ENCODE measurements around the gene SPECC1L.
"Not testable (repeated sequence)": the region's sequence is repeated elsewhere in the genome, so short reads cannot be mapped to it uniquely, and the experiment has no call there.

Gene SPECC1L

DNA sequence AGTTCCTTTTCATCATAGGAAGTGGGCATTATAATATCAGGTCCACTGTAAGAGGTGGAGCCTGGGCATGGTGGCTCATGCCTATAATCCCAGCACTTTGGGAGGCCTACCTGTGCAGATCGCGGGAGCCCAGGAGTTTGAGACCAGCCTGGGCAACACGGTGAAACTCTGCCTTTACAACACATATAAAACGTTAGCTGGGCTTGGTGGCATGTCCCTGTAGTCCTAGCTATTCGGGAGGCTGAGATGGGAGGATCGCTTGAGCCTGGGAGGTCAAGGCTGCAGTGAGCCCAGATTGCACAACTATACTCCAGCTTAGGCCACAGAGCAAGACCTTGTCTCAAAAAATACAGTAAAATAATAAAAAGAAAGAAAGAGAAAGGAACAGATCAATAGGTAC, 4.1 kb upstream of the SPECC1L start:
- not testable (repeated sequence) for H3K4me1 ChIP-seq (ENCODE audit: control insufficient read depth, insufficient read depth, low read length); H3K9me3 ChIP-seq (replicated peaks; ENCODE audit: low read length); H3K36me3 ChIP-seq (ENCODE audit: insufficient read depth, low read length); H3K9ac ChIP-seq (ENCODE audit: low read depth, low read length); H3K27me3 ChIP-seq (ENCODE audit: control insufficient read depth, insufficient read depth, low read length); H3K4me3 ChIP-seq (ENCODE audit: low read length); H3K4me2 ChIP-seq (ENCODE audit: low read length)

DNA sequence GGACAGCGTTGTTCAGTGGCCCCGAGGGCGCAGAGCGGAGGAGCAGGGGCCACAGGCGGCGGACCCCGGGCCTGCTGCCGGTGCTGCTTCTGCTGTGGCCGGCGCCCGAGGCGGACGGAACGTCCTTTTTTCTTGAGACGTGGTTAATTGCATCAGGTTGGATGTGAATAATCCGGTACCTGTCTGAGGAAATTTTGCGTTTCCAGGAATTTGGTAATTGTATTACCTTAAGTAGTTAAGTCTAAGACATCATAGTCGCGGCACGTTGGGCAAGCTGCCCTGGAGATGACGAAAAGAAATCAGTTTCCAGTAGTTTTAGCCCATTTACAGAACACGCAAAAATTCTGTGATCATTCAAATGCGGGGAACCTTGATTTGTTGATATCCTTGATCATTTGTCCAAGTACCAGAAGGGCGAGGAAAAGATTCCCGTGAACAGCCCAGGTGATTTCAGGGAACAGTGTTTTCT, 789 bp downstream of the SPECC1L start:
- Histone ChIP-seq H3K4me2 (ENCODE audit: low read length) (peak overlapping the region; percentile 94), H3K4me3 (ENCODE audit: low read length) (peak overlapping the region; percentile 100), H3K9ac (ENCODE audit: low read depth, low read length) (peak overlapping the region; percentile 98), H3K36me3 (ENCODE audit: insufficient read depth, low read length) (no peaks in the 10 kb centered on the region), H3K4me1 (ENCODE audit: control insufficient read depth, insufficient read depth, low read length) (peaks cover 22% of the 10 kb centered on the region), H3K27me3 (ENCODE audit: control insufficient read depth, insufficient read depth, low read length) (no peaks in the 10 kb centered on the region), H3K9me3 (replicated peaks; ENCODE audit: low read length) (no peaks in the 10 kb centered on the region)

DNA sequence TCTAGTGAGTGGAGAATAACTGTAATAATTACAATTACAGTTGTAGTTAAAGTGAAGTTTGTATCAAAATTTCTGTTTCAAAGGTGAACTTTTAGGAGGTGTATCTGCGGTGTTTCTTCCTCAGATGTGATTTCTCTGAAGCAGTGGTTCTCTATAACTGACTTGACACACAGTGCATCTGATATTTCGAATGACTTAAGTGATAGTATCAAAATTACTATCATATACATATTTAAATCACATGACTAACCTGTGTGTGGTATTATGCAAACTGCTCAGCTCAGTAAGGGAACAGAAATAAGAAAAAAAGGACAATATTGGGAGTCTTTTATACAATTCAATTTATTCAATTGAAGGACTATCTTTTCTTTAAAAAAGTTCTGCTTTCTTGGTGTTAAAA, 2.4 kb downstream of the SPECC1L start:
- Histone ChIP-seq H3K4me1 (ENCODE audit: control insufficient read depth, insufficient read depth, low read length) (peaks cover 22% of the 10 kb centered on the region), H3K4me2 (ENCODE audit: low read length) (peak overlapping the region; percentile 94)
- not testable (repeated sequence) for H3K4me3 ChIP-seq (ENCODE audit: low read length); H3K9ac ChIP-seq (ENCODE audit: low read depth, low read length); H3K27me3 ChIP-seq (ENCODE audit: control insufficient read depth, insufficient read depth, low read length); H3K36me3 ChIP-seq (ENCODE audit: insufficient read depth, low read length); H3K9me3 ChIP-seq (replicated peaks; ENCODE audit: low read length)

DNA sequence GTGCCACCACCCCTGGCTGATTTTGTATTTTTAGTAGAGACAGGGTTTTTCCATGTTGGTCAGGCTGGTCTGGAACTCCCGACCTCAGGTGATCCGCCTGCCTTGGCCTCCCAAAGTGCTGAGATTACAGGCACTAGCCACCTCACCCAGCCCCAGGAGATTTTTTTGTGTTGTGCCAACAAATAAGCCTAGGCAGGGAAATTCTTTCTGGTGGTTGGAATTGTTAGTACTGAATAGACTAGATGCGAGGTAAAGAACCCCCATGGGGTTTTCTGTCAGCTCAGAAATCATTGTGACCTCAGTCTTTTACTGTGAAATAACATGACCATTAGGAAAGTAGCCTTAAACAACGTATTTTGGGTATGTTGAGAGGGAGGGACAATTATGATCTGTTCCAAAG, 3.3 kb downstream of the SPECC1L start:
- H3K9me3 ChIP-seq (replicated peaks; ENCODE audit: low read length); H3K27me3 ChIP-seq (ENCODE audit: control insufficient read depth, insufficient read depth, low read length); H3K36me3 ChIP-seq (ENCODE audit: insufficient read depth, low read length); H3K4me3 ChIP-seq (ENCODE audit: low read length); H3K9ac ChIP-seq (ENCODE audit: low read depth, low read length): not testable (repeated sequence)
- Histone ChIP-seq H3K4me1 (ENCODE audit: control insufficient read depth, insufficient read depth, low read length) (peaks cover 22% of the 10 kb centered on the region), H3K4me2 (ENCODE audit: low read length) (peak overlapping the region; percentile 19)

- H3K4me3 ChIP-seq (ENCODE audit: low read length); H3K27me3 ChIP-seq (ENCODE audit: control insufficient read depth, insufficient read depth, low read length); H3K9me3 ChIP-seq (replicated peaks; ENCODE audit: low read length); H3K36me3 ChIP-seq (ENCODE audit: insufficient read depth, low read length); H3K9ac ChIP-seq (ENCODE audit: low read depth, low read length): not testable (repeated sequence)
- H3K4me1 ChIP-seq (ENCODE audit: control insufficient read depth, insufficient read depth, low read length), result peaks cover 22% of the 10 kb centered on the region
- peak overlapping the region; percentile 43 for H3K4me2 ChIP-seq (ENCODE audit: low read length)
Observed at GRCh38 chr22:24274696-24275405, 4.2 kb downstream of the SPECC1L start.

DNA sequence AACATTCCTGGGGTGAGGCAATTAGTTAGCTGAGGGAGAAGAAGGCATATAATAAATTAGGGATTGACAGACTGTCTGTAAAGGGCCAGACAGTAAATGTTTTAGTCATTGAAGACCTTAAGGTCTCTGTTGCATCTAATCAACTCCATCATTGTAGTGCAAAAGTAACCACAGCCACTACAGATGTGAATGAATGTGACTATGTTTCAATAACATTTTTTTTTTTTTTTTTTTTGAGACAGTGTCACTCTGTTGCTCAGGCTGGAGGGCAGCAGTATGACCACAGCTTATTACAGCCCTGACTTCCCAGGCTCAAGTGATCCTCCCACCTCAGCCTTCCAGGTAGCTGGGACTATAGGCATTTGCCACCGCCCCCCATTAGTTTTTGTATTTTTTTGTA, 9.7 kb downstream of the SPECC1L start:
- H3K9ac ChIP-seq (ENCODE audit: low read depth, low read length); H3K36me3 ChIP-seq (ENCODE audit: insufficient read depth, low read length); H3K4me3 ChIP-seq (ENCODE audit: low read length); H3K4me2 ChIP-seq (ENCODE audit: low read length); H3K27me3 ChIP-seq (ENCODE audit: control insufficient read depth, insufficient read depth, low read length); H3K9me3 ChIP-seq (replicated peaks; ENCODE audit: low read length); H3K4me1 ChIP-seq (ENCODE audit: control insufficient read depth, insufficient read depth, low read length): not testable (repeated sequence)

DNA sequence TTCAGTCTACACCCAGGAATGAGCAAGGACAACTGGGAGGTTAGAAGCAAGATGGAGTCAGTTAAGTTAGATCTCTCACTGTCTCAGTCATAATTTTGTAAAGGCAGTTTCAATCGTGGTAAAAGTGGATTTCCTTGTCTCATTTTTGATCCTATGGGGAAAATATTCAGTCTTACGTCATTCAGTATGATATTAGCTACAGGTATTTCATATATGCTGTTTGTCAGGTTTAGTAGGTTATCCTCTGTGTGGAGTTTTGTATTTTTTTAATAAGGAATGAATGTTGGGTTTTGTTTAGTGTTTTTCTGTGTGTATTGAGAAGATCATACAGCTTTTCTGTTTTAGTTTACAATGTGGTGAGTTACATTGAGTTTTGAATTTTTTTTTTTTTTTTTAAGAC, 11.8 kb downstream of the SPECC1L start:
- Histone ChIP-seq H3K9me3 (replicated peaks; ENCODE audit: low read length) (no peaks in the 10 kb centered on the region), H3K9ac (ENCODE audit: low read depth, low read length) (no peak overlapping the region), H3K4me3 (ENCODE audit: low read length) (no peak overlapping the region), H3K27me3 (ENCODE audit: control insufficient read depth, insufficient read depth, low read length) (no peaks in the 10 kb centered on the region), H3K36me3 (ENCODE audit: insufficient read depth, low read length) (no peaks in the 10 kb centered on the region), H3K4me1 (ENCODE audit: control insufficient read depth, insufficient read depth, low read length) (peaks cover 26% of the 10 kb centered on the region), H3K4me2 (ENCODE audit: low read length) (no peak overlapping the region)

DNA sequence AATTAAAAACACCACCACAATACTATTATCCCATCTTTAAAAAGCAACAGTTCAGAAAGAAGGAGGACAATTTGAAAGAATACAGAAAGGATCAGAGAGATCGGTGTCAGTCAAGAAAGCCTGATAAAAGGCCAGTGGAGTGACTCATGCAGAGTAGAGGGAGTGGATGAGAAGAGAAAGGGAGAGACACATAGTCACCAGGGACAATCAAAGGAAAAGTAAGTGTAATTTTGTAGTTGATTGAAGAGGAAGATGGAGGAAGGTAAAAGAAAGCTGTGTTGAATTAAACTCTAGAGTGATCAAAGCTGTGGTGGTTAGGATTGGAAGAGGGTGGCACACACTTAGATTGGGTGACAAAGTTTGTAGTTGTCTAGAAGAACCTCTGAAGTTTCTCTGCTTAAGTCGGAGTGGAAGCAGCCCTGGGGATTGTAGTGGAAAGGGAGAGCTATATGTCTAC, 14.1 kb downstream of the SPECC1L start:
- no peaks in the 10 kb centered on the region for H3K36me3 ChIP-seq (ENCODE audit: insufficient read depth, low read length)
- H3K9ac ChIP-seq (ENCODE audit: low read depth, low read length), result no peak overlapping the region
- no peaks in the 10 kb centered on the region for H3K27me3 ChIP-seq (ENCODE audit: control insufficient read depth, insufficient read depth, low read length)
- H3K9me3 ChIP-seq (replicated peaks; ENCODE audit: low read length), result no peaks in the 10 kb centered on the region
- peak overlapping the region; percentile 34 for H3K4me2 ChIP-seq (ENCODE audit: low read length)
- no peak overlapping the region for H3K4me3 ChIP-seq (ENCODE audit: low read length)
- peaks cover 49% of the 10 kb centered on the region for H3K4me1 ChIP-seq (ENCODE audit: control insufficient read depth, insufficient read depth, low read length)

- peaks cover 54% of the 10 kb centered on the region for H3K4me1 ChIP-seq (ENCODE audit: control insufficient read depth, insufficient read depth, low read length)
- H3K4me3 ChIP-seq (ENCODE audit: low read length), result no peak overlapping the region
Observed at GRCh38 chr22:24285245-24285644, 14.6 kb downstream of the SPECC1L start.

DNA sequence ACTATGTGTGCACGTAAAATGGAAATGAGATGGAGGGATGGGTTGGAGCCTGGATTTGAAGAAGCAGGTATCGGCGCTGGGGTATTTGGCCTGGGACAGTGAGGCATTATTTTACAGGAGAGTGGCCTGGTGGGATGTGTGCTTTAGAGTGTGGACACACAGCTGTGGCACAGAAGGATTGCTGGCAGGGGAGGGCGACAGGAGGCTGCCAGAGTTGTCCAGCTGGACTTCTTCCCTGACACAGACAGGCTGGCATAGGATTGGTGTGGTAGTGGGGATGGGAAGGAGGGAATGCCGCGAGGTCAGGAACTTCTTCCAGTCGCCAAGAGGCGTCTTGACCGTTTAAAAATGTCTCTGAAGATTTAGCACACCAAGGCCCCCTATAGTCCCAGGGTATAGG, 16.6 kb downstream of the SPECC1L start:
- peak overlapping the region; percentile 47 for H3K4me2 ChIP-seq (ENCODE audit: low read length)
- not testable (repeated sequence) for H3K27me3 ChIP-seq (ENCODE audit: control insufficient read depth, insufficient read depth, low read length); H3K36me3 ChIP-seq (ENCODE audit: insufficient read depth, low read length); H3K4me3 ChIP-seq (ENCODE audit: low read length); H3K9ac ChIP-seq (ENCODE audit: low read depth, low read length); H3K9me3 ChIP-seq (replicated peaks; ENCODE audit: low read length)
- peaks cover 73% of the 10 kb centered on the region for H3K4me1 ChIP-seq (ENCODE audit: control insufficient read depth, insufficient read depth, low read length)

More at GRCh38 chr22:24285245-24285644, 14.6 kb downstream of the SPECC1L start:
- Histone ChIP-seq H3K9me3 (replicated peaks; ENCODE audit: low read length) (no peaks in the 10 kb centered on the region), H3K9ac (ENCODE audit: low read depth, low read length) (no peak overlapping the region), H3K27me3 (ENCODE audit: control insufficient read depth, insufficient read depth, low read length) (no peaks in the 10 kb centered on the region), H3K36me3 (ENCODE audit: insufficient read depth, low read length) (no peaks in the 10 kb centered on the region), H3K4me2 (ENCODE audit: low read length) (peak overlapping the region; percentile 34)

GRCh38 chr22:24287801-24288200, 17.2 kb downstream of the SPECC1L start:
- H3K4me1 ChIP-seq (ENCODE audit: control insufficient read depth, insufficient read depth, low read length), result peaks cover 74% of the 10 kb centered on the region
- not testable (repeated sequence) for H3K9me3 ChIP-seq (replicated peaks; ENCODE audit: low read length); H3K4me3 ChIP-seq (ENCODE audit: low read length); H3K36me3 ChIP-seq (ENCODE audit: insufficient read depth, low read length); H3K27me3 ChIP-seq (ENCODE audit: control insufficient read depth, insufficient read depth, low read length)
- peak overlapping the region; percentile 69 for H3K9ac ChIP-seq (ENCODE audit: low read depth, low read length)
- H3K4me2 ChIP-seq (ENCODE audit: low read length), result peak overlapping the region; percentile 47

DNA sequence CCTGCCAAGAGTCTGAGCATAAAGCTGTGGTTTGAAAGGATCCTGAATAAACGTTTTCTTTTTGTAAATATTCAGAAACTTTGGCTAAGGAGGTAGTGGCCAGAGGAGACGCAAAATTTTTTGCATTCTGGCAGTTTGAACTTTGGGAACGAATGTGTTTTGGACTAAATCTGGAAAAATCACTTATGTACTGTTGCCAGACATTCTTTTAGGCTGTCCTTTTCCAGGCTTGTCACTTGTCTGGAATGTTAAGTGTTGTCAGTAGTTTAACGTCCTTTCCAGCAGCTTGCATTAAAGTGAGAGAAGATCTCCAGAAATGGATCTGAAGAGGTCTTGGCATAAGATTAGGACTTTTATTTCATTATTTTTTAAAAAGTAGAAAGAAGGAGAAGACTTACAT, 18.5 kb downstream of the SPECC1L start:
- Histone ChIP-seq H3K4me1 (ENCODE audit: control insufficient read depth, insufficient read depth, low read length) (peaks cover 74% of the 10 kb centered on the region), H3K36me3 (ENCODE audit: insufficient read depth, low read length) (no peaks in the 10 kb centered on the region), H3K9me3 (replicated peaks; ENCODE audit: low read length) (no peaks in the 10 kb centered on the region), H3K9ac (ENCODE audit: low read depth, low read length) (peak overlapping the region; percentile 69), H3K27me3 (ENCODE audit: control insufficient read depth, insufficient read depth, low read length) (no peaks in the 10 kb centered on the region), H3K4me3 (ENCODE audit: low read length) (peak overlapping the region; percentile 28), H3K4me2 (ENCODE audit: low read length) (peak overlapping the region; percentile 75)
